ENCODE results near the gene MACROH2A2. TPM values are rescaled to one million over a fixed set of nuclear protein-coding genes. Genes with fewer than 3 reads are reported as not detected.

The MACROH2A2 gene
- polyA plus RNA-seq, 4 donors, result 2.9 to 45.8 (median 13.1) TPM

DNA sequence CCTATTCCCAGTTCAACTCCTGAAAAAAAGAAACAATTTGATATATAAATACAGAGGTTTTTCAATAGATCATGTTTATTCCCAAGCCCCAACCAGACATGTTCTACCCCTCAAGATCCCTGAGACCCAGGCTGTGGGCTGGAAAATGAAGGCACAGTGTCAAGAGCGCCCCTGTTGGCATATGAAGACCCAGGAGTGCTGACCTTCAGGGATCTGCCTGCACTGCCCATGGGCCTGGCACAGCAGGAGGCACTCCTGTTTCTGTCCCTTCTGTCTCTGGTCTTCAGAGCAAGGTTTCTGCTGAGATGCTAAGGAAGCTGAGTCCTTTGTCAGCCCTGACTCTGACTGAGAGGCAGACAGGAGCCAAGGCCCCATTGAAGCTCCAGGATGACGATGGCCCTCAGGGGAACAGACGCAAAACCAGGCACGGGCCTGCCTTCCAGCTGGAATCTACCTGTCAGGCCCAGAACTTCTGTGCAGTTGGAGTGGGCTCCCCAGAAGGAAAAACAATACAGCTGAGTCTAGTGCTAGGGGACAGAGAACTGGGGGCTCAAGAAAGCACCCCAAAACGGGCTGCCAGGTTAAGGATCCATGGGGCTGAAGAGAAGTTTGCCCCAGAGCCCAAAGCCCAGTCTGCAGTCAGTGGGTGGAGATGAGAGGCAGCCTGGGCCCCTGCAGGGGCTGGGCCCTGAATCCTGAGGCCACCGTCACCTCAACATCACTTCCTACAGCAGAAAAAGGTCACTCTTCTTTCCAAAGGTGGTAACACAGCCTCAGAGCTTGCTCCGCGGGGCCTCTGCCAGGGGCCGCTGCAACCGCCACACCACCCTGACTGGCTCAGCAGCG lies 86.7 kb downstream of the MACROH2A2 start:
- DNase-seq, result no peak
- no peak for FAIRE-seq

GRCh38 chr10:70139997-70140250 lies 87.3 kb downstream of the MACROH2A2 start:
- no peak for DNase-seq
- peaks cover 1 to 5% (median 2%) of the 10 kb centered on the region in 3 donors for H3K4me1 ChIP-seq (ENCODE audit: control insufficient read depth in 3 of 3, insufficient read depth in 2 of 3, low read depth in 1 of 3, low read length in 2 of 3)
- peaks cover 0 to 28% (median 0%) of the 10 kb centered on the region in 3 donors for H3K36me3 ChIP-seq (ENCODE audit: control insufficient read depth in 3 of 3, insufficient read depth in 2 of 3, low read depth in 1 of 3, low read length in 3 of 3)
- H3K27ac ChIP-seq (ENCODE audit: low read depth in 1 of 3, low read length in 2 of 3), result no peak overlapping the region
- H3K27me3 ChIP-seq (ENCODE audit: control insufficient read depth in 3 of 3, insufficient read depth in 3 of 3, low read length in 3 of 3), result no peaks in the 10 kb centered on the region
- H3K9me3 ChIP-seq (ENCODE audit: control insufficient read depth in 2 of 2, insufficient read depth in 1 of 2, low read depth in 1 of 2, low read length in 1 of 2), result no peaks in the 10 kb centered on the region
- 87 to 93% (median 93%) methylated on average over 6 of the region's 6 CpGs for WGBS, 3 donors
- H3K4me3 ChIP-seq (ENCODE audit: low read depth in 1 of 3, low read length in 3 of 3), result no peak overlapping the region
- FAIRE-seq, result no peak

More for the DNA sequence above, 86.7 kb downstream of the MACROH2A2 start:
- H3K4me1 ChIP-seq (ENCODE audit: control insufficient read depth in 3 of 3, insufficient read depth in 2 of 3, low read depth in 1 of 3, low read length in 2 of 3), result peaks cover 0 to 2% (median 0%) of the 10 kb centered on the region in 3 donors
- H3K27me3 ChIP-seq (ENCODE audit: control insufficient read depth in 3 of 3, insufficient read depth in 3 of 3, low read length in 3 of 3), result no peaks in the 10 kb centered on the region
- H3K27ac ChIP-seq (ENCODE audit: low read depth in 1 of 3, low read length in 2 of 3), result no peak overlapping the region
- H3K4me3 ChIP-seq (ENCODE audit: low read depth in 1 of 3, low read length in 3 of 3), result no peak overlapping the region
- 90 to 94% (median 94%) methylated on average over 11 of the region's 11 CpGs for WGBS, 3 donors
- peaks cover 0 to 27% (median 0%) of the 10 kb centered on the region in 3 donors for H3K36me3 ChIP-seq (ENCODE audit: control insufficient read depth in 3 of 3, insufficient read depth in 2 of 3, low read depth in 1 of 3, low read length in 3 of 3)
- no peaks in the 10 kb centered on the region for H3K9me3 ChIP-seq (ENCODE audit: control insufficient read depth in 2 of 2, insufficient read depth in 1 of 2, low read depth in 1 of 2, low read length in 1 of 2)

DNA sequence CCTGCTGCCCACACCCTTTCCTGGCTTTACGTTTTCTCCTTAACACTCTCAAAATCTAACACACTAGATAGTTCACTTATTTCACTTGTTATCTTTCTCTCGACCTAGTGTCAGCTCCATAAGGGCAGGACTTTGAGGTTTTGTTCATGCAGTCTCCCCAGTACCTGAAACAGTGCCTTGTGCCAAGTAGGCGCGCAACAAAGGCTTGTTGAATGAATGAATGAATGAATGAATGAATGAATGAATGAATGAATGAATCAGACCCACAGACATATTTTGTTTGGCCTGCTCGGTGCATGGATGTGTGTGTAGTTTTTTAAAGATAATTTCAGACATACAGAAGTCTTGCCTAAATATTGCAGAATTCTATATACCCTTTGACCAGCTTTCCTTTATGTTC lies 87.7 kb downstream of the MACROH2A2 start:
- DNase-seq (no peak), FAIRE-seq (no peak)
- Histone ChIP-seq H3K9me3 (ENCODE audit: control insufficient read depth in 2 of 2, insufficient read depth in 1 of 2, low read depth in 1 of 2, low read length in 1 of 2) (no peaks in the 10 kb centered on the region), H3K27ac (ENCODE audit: low read depth in 1 of 3, low read length in 2 of 3) (no peak overlapping the region), H3K36me3 (ENCODE audit: control insufficient read depth in 3 of 3, insufficient read depth in 2 of 3, low read depth in 1 of 3, low read length in 3 of 3) (peaks cover 0 to 28% (median 0%) of the 10 kb centered on the region in 3 donors), H3K4me1 (ENCODE audit: control insufficient read depth in 3 of 3, insufficient read depth in 2 of 3, low read depth in 1 of 3, low read length in 2 of 3) (peaks cover 2 to 9% (median 5%) of the 10 kb centered on the region in 3 donors), H3K27me3 (ENCODE audit: control insufficient read depth in 3 of 3, insufficient read depth in 3 of 3, low read length in 3 of 3) (no peaks in the 10 kb centered on the region), H3K4me3 (ENCODE audit: low read depth in 1 of 3, low read length in 3 of 3) (no peak overlapping the region)
- 52 to 80% (median 63%) methylated on average over 5 of the region's 5 CpGs for WGBS, 3 donors

DNA sequence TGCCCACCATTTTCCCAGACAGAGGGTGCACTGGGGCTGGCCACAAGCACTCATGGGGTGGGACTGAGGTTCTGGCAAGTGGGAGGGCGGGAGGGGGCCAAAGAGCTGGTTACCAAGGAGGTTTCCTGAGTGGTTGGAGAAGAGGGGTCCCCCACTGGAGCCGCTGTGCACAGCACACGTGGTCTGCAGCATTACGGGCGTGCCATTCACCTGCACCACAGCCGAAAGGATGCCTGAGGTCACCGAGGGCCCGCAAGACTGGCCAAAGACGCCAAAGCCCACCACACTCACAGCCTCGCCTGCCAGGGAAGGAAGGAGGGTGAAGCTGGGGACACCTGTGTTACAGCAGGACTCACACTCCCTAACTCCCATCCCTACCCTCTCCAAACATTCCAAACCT lies 89.9 kb downstream of the MACROH2A2 start:
- H3K36me3 ChIP-seq (ENCODE audit: control insufficient read depth in 3 of 3, insufficient read depth in 2 of 3, low read depth in 1 of 3, low read length in 3 of 3), result peaks cover 0 to 28% (median 0%) of the 10 kb centered on the region in 3 donors
- no peak for FAIRE-seq
- H3K27ac ChIP-seq (ENCODE audit: low read depth in 1 of 3, low read length in 2 of 3), result no peak overlapping the region
- no peak overlapping the region for H3K4me3 ChIP-seq (ENCODE audit: low read depth in 1 of 3, low read length in 3 of 3)
- no peak for DNase-seq
- no peaks in the 10 kb centered on the region for H3K27me3 ChIP-seq (ENCODE audit: control insufficient read depth in 3 of 3, insufficient read depth in 3 of 3, low read length in 3 of 3)
- peaks cover 2 to 14% (median 5%) of the 10 kb centered on the region in 3 donors for H3K4me1 ChIP-seq (ENCODE audit: control insufficient read depth in 3 of 3, insufficient read depth in 2 of 3, low read depth in 1 of 3, low read length in 2 of 3)
- 84 to 89% (median 89%) methylated on average over 10 of the region's 10 CpGs for WGBS, 3 donors
- no peaks in the 10 kb centered on the region for H3K9me3 ChIP-seq (ENCODE audit: control insufficient read depth in 2 of 2, insufficient read depth in 1 of 2, low read depth in 1 of 2, low read length in 1 of 2)

GRCh38 chr10:70144372-70145110 lies 91.9 kb downstream of the MACROH2A2 start:
- H3K36me3 ChIP-seq (ENCODE audit: control insufficient read depth in 3 of 3, insufficient read depth in 2 of 3, low read depth in 1 of 3, low read length in 3 of 3), result peaks cover 0 to 28% (median 4%) of the 10 kb centered on the region in 3 donors
- no peaks in the 10 kb centered on the region for H3K9me3 ChIP-seq (ENCODE audit: control insufficient read depth in 2 of 2, insufficient read depth in 1 of 2, low read depth in 1 of 2, low read length in 1 of 2)
- 77 to 85% (median 79%) methylated on average over 18 of the region's 18 CpGs for WGBS, 3 donors
- no peak for DNase-seq
- peaks cover 2 to 15% (median 5%) of the 10 kb centered on the region in 3 donors for H3K4me1 ChIP-seq (ENCODE audit: control insufficient read depth in 3 of 3, insufficient read depth in 2 of 3, low read depth in 1 of 3, low read length in 2 of 3)
- peak overlapping the region in 2 of 3 donors; percentile 84 to 87 for H3K4me3 ChIP-seq (ENCODE audit: low read depth in 1 of 3, low read length in 3 of 3)
- H3K27ac ChIP-seq (ENCODE audit: low read depth in 1 of 3, low read length in 2 of 3), result no peak overlapping the region
- no peaks in the 10 kb centered on the region for H3K27me3 ChIP-seq (ENCODE audit: control insufficient read depth in 3 of 3, insufficient read depth in 3 of 3, low read length in 3 of 3)
- FAIRE-seq, result no peak

DNA sequence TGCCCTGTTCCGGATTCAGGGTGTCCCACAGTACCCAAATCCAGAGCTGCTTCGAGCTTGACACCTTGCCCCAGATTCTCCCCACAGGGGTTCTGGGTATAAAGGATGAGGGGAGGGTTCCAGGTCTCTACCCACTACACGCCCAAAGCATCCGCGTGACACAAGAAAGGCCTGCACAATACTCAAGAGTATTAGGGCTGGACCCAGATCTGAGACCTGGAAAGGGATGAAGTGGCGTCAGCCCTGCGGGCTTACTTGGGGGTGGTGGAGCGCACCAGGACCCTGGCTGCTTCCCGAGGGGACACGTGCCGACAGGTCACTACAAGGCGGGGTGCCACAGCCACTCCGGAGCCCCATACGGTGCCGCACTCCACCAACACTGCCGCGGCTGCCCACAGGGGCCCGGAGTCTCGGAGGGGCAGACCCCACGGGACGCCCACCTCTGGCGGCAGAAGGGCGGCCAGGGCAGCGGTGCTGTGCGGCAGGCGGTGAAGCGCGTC lies 92.6 kb downstream of the MACROH2A2 start:
- FAIRE-seq, result no peak
- H3K27ac ChIP-seq (ENCODE audit: low read depth in 1 of 3, low read length in 2 of 3), result peak overlapping the region; percentile 53 to 97 (median 74)
- DNase-seq, result peak in 1 of 2 donors; percentile 16
- H3K4me3 ChIP-seq (ENCODE audit: low read depth in 1 of 3, low read length in 3 of 3), result peak overlapping the region; percentile 60 to 87 (median 84)
- H3K4me1 ChIP-seq (ENCODE audit: control insufficient read depth in 3 of 3, insufficient read depth in 2 of 3, low read depth in 1 of 3, low read length in 2 of 3), result peaks cover 2 to 15% (median 5%) of the 10 kb centered on the region in 3 donors
- H3K36me3 ChIP-seq (ENCODE audit: control insufficient read depth in 3 of 3, insufficient read depth in 2 of 3, low read depth in 1 of 3, low read length in 3 of 3), result peaks cover 0 to 24% (median 6%) of the 10 kb centered on the region in 3 donors
- 8 to 10% (median 9%) methylated on average over 13 to 28 of the region's 28 CpGs for WGBS, 3 donors
- no peaks in the 10 kb centered on the region for H3K9me3 ChIP-seq (ENCODE audit: control insufficient read depth in 2 of 2, insufficient read depth in 1 of 2, low read depth in 1 of 2, low read length in 1 of 2)
- no peaks in the 10 kb centered on the region for H3K27me3 ChIP-seq (ENCODE audit: control insufficient read depth in 3 of 3, insufficient read depth in 3 of 3, low read length in 3 of 3)

- Histone ChIP-seq H3K27ac (ENCODE audit: low read depth in 1 of 3, low read length in 2 of 3) (peak overlapping the region; percentile 74 to 97 (median 91)), H3K27me3 (ENCODE audit: control insufficient read depth in 3 of 3, insufficient read depth in 3 of 3, low read length in 3 of 3) (no peaks in the 10 kb centered on the region), H3K36me3 (ENCODE audit: control insufficient read depth in 3 of 3, insufficient read depth in 2 of 3, low read depth in 1 of 3, low read length in 3 of 3) (peaks cover 2 to 24% (median 6%) of the 10 kb centered on the region in 3 donors), H3K9me3 (ENCODE audit: control insufficient read depth in 2 of 2, insufficient read depth in 1 of 2, low read depth in 1 of 2, low read length in 1 of 2) (no peaks in the 10 kb centered on the region), H3K4me3 (ENCODE audit: low read depth in 1 of 3, low read length in 3 of 3) (peak overlapping the region; percentile 60 to 87 (median 84)), H3K4me1 (ENCODE audit: control insufficient read depth in 3 of 3, insufficient read depth in 2 of 3, low read depth in 1 of 3, low read length in 2 of 3) (peaks cover 2 to 15% (median 5%) of the 10 kb centered on the region in 3 donors)
- WGBS, 3 donors, result 0 to 1% (median 0%) methylated on average over 28 to 98 of the region's 98 CpGs
- FAIRE-seq (no peak), DNase-seq (peak; percentile 66 to 87)
Observed at GRCh38 chr10:70145666-70146488, 93.2 kb downstream of the MACROH2A2 start.
